HTR-8/SVneo (cell line): Measurements from ENCODE around the gene TEKTIP1.
"Not testable (repeated sequence)": the region's sequence is repeated elsewhere in the genome, so short reads cannot be mapped to it uniquely, and the experiment has no call there.

Experiments
- DNase-seq: peaks from one replicate; pipeline ENCODE4 v3.0.0; 2011; ENCODE audit warnings: low spot score, mixed read lengths; ENCODE audit not compliant: insufficient read length
- FAIRE-seq: peaks from 2 replicates; lab custom pipeline; 2011; peaks lifted over from hg19 to GRCh38; lab: Jason Lieb, UNC

TEKTIP1 gene

DNA sequence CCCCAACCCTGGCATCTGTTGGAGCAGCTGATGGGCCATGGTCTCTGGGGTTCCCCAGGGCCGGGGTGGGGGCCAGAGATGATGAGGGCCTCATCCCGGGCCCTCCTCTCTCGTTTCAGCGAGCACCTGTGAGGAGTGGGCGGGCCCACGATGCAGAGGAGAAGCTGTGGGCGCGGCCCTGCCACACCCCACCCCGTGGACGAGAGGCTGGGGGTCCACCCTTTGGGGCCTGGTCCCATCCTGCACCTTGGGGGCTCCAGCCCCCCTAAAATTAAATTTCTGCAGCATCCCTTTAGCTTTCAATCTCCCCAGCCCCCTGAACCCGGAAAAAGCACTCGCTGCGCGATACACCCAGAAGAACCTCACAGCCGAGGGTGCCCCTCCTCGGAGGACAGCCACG lies 39.4 kb downstream of the TEKTIP1 start:
- FAIRE-seq (no peak), DNase-seq (no peak)

DNA sequence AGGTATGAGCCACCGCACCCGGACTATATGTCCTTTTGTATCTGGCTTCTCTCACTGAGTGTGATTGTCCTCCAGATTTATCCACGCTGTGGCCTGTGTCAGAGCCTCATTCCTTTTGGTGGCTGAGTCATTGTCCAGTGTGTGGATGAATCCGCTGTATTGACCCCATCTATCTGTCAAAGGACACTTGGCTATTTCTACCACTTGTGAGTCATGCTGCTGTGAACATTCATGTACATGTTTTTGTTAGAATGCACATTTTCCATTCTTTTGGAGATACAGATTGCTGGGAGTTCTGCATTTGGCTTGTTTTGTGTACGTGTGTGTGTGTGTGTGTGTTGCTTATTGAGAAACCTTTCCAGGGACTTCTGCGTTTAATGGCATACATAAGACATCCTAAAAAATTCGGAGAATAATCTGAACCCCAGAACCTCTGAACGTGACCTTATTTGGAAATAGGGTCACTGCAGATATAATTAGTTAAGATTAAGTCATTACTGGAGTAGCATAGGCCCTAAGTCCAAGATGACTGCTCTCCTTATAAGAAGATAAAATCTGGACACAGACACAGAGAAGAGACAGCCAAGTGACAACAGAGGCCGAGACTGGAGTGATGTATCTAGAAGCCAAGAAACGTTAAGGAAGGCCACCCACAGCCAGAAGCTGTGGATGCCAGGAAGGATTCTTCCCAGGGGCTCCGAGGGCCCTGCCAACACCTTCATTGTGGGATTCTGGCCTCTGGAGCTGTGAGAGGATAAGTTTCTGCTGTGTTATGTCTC lies 41.4 kb downstream of the TEKTIP1 start:
- FAIRE-seq (peak; percentile 4), DNase-seq (peak; percentile 57)

DNA sequence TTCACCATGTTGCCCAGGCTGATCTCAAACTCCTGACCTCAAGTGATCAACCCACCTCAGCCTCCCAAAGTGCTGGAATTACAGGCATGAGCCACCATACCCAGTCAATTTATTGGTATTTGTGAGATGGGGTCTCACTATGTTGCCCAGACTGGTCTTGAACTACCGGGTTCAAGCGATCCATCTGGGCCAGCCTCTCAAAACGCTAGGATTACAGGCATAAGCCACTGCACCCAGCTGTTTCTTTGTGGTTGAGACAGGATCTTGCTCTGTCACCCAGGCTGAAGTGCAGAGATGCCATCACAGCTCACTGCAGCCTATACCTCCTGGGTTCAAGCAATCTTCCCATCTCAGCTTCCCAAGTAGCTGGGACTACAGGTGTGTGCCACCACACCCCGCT lies 42.8 kb downstream of the TEKTIP1 start:
- FAIRE-seq, DNase-seq: not testable (repeated sequence)

DNA sequence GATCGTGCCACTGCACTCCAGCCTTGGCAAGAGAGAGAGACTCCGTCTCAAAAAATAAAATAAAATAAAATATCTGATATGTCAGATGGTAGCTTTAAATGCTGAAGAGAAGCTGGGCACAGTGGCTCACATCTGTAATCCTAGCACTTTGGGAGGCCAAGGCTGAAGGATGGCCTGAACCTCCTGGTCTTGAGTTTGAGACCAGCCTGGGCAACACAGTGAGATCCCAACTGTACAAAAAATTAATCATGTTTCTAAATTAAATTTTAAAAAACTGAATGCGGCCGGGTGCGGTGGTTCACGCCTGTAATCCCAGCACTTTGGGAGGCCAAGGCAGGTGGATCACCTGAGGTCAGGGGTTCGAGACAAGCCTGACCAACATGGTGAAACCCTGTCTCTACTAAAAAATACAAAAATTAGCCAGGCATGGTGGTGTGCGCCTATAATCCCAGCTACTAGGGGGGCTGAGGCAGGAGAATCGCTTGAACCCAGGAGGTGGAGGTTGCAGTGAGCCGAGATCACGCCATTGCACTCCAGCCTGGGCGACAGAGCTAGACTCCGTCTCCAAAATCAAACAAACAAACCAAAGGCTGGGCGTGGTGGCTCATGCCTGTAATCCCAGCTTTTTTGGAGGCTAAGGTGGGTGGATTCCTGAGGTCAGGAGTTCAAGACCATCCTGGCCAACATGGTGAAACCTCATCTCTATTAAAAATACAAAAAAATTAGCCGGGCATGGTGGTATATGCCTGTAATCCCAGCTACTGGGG lies 45.2 kb downstream of the TEKTIP1 start:
- not testable (repeated sequence) for DNase-seq, FAIRE-seq

DNA sequence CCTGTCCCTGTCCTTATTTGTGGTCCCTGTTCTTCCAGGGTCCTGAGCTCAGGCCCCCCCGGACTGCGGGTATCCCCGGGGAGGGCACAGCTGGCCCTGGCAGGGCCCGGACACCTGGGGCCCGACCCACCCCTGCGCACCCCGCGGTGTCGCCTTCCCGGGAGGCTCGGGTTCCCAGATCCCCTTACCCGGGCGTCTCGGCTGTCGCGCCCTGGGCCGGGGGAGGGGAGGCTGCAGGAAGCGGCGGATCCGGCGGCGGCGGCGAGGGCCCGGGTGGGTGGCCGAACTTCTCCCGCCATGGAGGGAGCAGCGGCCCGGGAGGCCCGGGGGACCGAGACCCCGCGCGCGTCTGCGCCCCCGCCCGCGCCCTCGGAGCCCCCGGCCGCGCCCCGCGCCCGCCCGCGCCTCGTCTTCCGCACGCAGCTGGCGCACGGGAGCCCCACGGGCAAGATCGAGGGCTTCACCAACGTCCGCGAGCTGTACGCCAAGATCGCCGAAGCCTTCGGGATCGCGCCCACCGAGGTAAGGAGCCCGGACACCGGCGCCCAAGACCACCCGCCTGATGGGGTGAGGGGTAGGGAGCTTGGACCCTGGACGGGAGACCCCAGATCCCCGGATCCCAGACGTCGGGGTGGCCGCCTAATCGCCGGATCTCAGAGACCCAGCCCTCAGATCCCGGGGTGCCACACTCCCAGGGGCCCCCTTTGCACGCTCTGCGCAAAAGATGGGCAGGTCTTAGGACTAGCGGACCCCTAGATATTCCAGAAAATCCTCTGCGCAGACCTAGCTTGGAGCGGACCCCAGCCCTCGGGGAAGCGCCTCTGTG lies 46.5 kb downstream of the TEKTIP1 start, which contains the start of gene GIPC3:
TSS of gene GIPC3 (plus strand) at position 178 of the 826 bp plus-strand sequence. CDS start at position 298, 120 bp downstream.
- FAIRE-seq = no peak
- DNase-seq = no peak

DNA sequence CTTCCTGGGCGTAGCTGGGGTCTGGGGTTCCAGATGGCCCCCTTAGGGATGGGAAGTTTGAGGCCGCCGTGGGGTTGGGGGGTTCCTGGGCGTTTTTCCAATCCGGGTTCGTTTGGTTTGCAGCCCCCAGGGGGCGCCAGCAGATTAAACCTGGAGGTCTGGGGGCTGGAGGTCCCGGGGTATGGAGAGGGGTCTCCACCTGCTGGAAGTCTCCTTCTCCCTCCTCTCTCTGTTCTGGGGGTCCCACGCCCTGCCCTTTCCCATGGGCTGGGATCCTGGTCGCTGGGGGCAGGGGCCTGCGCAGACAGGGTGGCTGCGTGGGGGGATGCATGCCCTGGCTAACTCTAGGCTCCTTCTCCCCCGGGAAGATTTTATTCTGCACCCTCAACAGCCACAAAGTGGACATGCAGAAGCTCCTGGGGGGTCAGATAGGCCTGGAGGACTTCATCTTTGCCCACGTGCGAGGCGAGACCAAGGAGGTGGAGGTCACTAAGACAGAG lies 47.2 kb downstream of the TEKTIP1 start:
- FAIRE-seq = no peak
- no peak for DNase-seq

DNA sequence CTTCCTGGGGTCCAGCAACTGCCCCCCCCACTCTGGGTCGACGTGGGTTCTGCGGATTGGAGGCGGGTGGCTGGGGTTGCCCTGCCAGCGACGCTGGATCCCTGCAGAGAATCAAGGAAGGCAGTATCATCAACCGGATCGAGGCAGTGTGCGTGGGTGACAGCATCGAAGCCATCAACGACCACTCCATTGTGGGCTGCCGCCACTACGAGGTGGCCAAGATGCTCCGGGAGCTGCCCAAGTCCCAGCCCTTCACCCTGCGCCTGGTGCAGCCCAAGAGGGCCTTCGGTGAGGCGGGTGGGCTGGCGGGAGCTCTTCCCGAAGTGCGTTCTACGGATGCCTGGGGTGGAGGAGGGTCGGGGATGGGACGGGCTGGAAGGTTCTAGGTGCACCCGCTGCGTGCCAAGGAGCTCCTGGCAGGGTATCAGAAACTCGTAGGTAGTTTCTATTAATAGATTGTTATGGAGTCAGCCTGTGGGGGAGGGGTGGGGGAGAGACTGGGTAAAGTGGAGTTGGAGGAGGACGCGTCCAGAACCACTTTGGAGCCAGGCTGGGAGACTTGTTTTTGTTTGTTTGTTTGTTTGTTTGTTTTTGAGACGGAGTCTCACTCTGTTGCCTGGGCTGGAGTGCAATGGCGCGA lies 47.9 kb downstream of the TEKTIP1 start:
- DNase-seq = no peak
- no peak for FAIRE-seq

DNA sequence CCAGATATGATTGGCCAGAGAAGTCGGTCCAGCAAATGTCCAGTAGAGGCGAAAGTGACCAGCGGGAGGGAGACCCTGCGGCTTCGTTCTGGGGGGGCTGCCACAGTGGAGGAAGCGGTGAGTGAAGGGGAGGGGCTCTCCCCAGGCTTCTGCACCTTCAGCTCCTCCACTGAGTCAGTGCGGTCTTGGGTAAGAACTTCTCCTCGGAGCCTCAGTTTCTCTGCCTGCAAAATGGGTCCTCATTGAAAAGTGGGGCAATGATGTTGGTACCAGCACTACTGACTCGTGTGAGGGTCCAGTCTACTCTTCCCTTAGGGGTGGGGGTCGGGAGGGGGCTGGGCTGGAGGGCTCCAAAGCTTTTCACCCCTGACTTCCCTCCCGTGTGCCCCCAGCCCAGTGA lies 50.5 kb downstream of the TEKTIP1 start:
- FAIRE-seq = no peak

DNA sequence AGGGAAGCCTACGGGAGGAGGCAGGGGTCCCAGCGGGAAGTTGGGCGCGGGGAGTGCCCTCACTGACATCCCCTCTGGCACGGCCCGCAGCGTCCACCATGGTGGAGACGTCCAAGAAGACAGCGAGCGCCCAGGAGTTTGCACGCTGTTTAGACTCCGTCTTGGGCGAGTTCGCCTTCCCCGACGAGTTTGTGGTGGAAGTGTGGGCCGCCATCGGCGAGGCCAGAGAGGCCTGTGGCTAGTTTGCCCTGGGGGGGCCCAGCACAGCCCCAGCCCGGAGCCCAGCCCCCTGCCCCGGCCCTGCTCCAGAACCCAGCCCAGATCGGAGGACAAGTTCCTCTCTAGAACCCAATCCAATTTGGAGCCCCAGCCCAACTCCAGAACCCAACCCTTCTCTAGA lies 51.0 kb downstream of the TEKTIP1 start:
- no peak for DNase-seq
- no peak for FAIRE-seq

More for the DNA sequence above, 50.5 kb downstream of the TEKTIP1 start:
- DNase-seq = no peak

DNA sequence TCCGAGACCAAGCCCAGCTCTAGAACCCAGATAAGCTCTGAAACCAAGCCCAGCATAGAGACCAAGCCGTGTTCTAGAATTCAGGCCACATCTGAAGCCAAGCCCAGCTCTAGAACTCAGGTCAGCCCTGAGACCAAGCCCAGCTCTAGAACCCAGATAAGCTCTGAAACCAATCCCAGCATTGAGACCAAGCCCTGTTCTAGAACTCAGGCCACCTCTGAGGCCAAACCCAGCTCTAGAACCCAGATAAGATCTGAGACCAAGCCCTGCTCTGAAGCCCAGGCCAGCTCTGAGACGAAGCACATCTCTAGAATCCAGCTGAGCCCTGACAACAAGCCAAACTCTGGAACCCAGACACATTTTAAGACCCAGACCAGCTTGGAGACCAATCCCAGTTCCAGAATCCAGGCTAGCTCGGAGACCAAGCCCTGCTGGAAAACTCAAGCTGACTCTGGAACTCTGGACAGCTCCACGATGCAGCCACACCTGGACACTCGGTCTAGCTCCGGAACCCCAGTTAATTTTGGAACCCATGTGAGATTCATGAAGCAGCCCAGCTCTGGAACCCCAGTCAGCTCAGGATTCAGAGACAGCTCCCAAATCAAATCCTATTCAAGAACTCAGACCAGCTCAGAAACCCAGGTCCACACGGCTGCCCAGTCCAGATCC lies 52.2 kb downstream of the TEKTIP1 start:
- no peak for FAIRE-seq
- no peak for DNase-seq

DNA sequence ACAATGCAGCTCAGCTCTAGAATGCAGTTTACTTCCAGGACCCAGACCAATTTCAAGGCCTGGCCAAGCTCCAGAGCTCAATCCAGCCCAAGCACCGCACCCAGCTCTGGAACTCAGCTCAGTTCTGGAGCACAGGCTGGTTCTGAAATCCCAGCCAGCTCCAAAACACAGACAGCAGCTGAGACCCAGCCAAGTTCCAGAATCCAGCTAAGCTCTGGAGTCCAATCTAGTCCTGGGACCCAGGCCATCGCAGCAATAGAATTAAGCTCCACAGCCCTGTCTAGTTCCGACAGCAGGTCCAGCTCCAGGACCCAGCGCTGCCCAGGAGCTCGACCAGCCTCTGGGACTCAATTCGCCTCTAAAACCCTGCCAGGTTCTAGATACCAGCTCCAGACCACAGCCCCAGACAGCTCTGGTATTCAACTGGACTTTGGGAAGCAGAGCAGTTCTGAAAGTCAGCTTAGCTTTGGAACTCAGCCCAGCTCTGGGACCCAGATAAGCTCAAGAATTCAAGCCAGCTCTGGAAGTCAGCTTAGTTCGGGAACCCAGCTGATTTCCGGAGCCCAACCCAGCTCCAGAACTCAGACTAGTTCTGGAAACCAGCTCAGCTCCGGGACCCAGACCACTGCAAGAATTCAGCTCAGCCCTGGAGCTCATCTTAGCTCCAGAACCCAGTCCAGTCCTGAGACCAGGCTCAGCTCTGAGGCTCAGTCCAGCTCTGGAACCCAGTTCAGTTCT lies 53.1 kb downstream of the TEKTIP1 start:
- no peak for DNase-seq

DNA sequence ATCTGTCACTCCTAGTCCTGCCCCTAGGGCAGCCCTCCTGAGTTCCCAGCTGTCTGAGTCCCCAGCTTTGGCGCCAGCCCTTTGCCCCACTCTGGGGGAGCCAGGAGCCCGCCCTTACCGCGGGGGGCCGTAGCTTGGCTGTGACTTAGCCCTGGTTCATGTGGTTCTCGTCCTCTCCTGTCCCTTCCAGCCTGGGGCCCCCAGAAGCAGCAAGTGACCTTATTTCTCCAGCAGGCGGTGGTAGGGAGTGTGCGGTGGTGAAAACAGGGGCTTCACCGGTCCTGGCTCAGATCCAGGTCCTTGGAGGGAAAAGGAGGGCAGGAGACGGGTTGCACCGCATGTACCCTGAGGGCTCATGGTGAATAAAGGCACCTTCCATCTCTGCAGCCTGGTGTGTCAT lies 54.2 kb downstream of the TEKTIP1 start:
- no peak for FAIRE-seq
- no peak for DNase-seq

More for the DNA sequence above, 53.1 kb downstream of the TEKTIP1 start:
- no peak for FAIRE-seq
